ENCODE measurements around the gene NOL11.

NOL11 gene

GRCh38 chr17:67711916-67712315, 5.8 kb upstream of the NOL11 start:
- TF ChIP-seq CTCF (conservative IDR thresholded peaks at IDR 0.05): no peak
- H3K27ac ChIP-seq: no peak overlapping the region

GRCh38 chr17:67712375-67712774, 5.4 kb upstream of the NOL11 start:
- no peak overlapping the region for H3K27ac ChIP-seq
- TF ChIP-seq CTCF (conservative IDR thresholded peaks at IDR 0.05): no peak

- H3K27ac ChIP-seq: no peak overlapping the region
- no peak for TF ChIP-seq CTCF (conservative IDR thresholded peaks at IDR 0.05)
These were observed 4.6 kb upstream of the NOL11 start for GRCh38 chr17:67713169-67713568.

GRCh38 chr17:67716405-67716798, 1.3 kb upstream of the NOL11 start:
- H3K27ac ChIP-seq: no peak overlapping the region
- no peak for TF ChIP-seq CTCF (conservative IDR thresholded peaks at IDR 0.05)

GRCh38 chr17:67717192-67717623, 528 bp upstream of the NOL11 start:
- no peak for TF ChIP-seq CTCF (conservative IDR thresholded peaks at IDR 0.05)
- peak overlapping the region; percentile 95 for H3K27ac ChIP-seq

GRCh38 chr17:67718325-67718941, 697 bp downstream of the NOL11 start:
- no peak for TF ChIP-seq CTCF (conservative IDR thresholded peaks at IDR 0.05)

GRCh38 chr17:67725373-67725791, 7.6 kb downstream of the NOL11 start:
- TF ChIP-seq CTCF (conservative IDR thresholded peaks at IDR 0.05): no peak
- H3K27ac ChIP-seq: no peak overlapping the region

More at GRCh38 chr17:67718325-67718941, 697 bp downstream of the NOL11 start:
- peak overlapping the region; percentile 95 for H3K27ac ChIP-seq
